Right cardiac atrium (tissue), 5 donors: ENCODE measurements around the gene FNDC1. TPM values are rescaled to one million over a fixed set of nuclear protein-coding genes. Genes with fewer than 3 reads are reported as not detected.

Source experiments
- ATAC-seq, 2 donors: fragments of 200-7000 bp; cut with Tn5 transposase; one replicate each; pipeline versions ENCODE4 v1.8.0 to v1.9.1; 2020; ENCODE audit warnings: moderate library complexity in 2 of 2, mild to moderate bottlenecking in 1 of 2
- DNase-seq, 3 donors: peaks; one replicate each; pipeline ENCODE4 v3.0.0-alpha.2; 2020
- H3K27ac ChIP-seq: one replicate; pipeline ENCODE4 v1.5.1; 2013; ENCODE audit warnings: mild to moderate bottlenecking, low read length, control low read depth, moderate library complexity
- H3K27me3 ChIP-seq: one replicate; pipeline ENCODE4 v1.6.1; 2013; ENCODE audit not compliant: control insufficient read depth, insufficient read depth
- H3K4me1 ChIP-seq: one replicate; pipeline ENCODE4 v1.6.1; 2013; ENCODE audit warnings: low read length; ENCODE audit not compliant: control insufficient read depth, insufficient read depth
- H3K4me3 ChIP-seq: one replicate; pipeline ENCODE4 v1.5.1; 2013; ENCODE audit warnings: low read length, control low read depth
- H3K9me3 ChIP-seq: one replicate; pipeline ENCODE4 v1.6.1; 2013; ENCODE audit warnings: low read length; ENCODE audit not compliant: control insufficient read depth
- WGBS: extraction: QIAGEN DNeasy Blood & Tissue Kit; methylation state at CpG from one replicate; pipeline ENCODE4 v1.1.7; 2013; 5-methylcytosine and 5-hydroxymethylcytosine counted together
- intact Hi-C, 4 donors: fragments of 100-400 bp; cut with DNase I; formaldehyde crosslinking; loops; one replicate each; pipeline versions ENCODE4 v1.11.0 to v1.14.0; 2022 to 2023
- polyA plus RNA-seq: library from polyadenylated mRNA; stranded (reverse); fragments of 200-250 nt; gene quantifications from one replicate; pipeline ENCODE4 v1.2.3, GENCODE V29; 2013
- total RNA-seq, 4 donors: library from RNA; stranded (reverse); fragmentation: NEBNext Ultra II Directional; extraction: Animal tissue kit (Norgen Biotek cat#: 25700); gene quantifications; one replicate each; pipeline ENCODE4 v1.2.1, GENCODE V29; 2021
- donor health status: healthy with polysubstance abuse.
- donor health status: DM: no; HTN: yes; CAD: no.
- donor health status: DM: no; HTN: no; CAD: no.
- donor health status: DM: no; HTN: yes; CAD: no; lungs with severe emphysema.
- donor health status: DM: yes; HTN: yes; CAD: no.

FNDC1 gene
- total and polyA plus RNA-seq, 5 donors: 0.07 to 1.3 (median 0.36) TPM

DNA sequence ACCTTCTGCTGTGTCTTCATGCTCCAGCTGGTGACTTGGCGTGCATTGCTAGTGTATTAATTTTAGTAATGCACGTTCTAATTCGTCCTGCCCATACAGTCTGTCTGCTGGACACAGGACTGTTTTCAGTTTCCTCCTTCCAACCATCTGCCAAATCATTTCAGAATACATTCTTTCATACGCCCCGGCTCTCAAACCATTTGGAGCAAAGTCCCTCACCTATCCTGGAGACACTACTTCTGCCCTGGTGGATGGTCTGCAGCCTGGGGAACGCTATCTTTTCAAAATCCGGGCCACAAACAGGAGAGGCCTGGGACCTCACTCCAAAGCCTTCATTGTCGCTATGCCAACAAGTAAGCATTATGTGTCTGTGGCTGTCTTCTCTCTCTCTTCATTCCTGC is 60.5 kb downstream of the FNDC1 start:
- no peak overlapping the region for H3K27ac ChIP-seq
- DNase-seq: no peak
- ATAC-seq: no peak
- no peaks in the 10 kb centered on the region for H3K4me1 ChIP-seq
- H3K4me3 ChIP-seq: no peak overlapping the region
- WGBS: 52% methylated on average over 8 of the region's 8 CpGs
- no peaks in the 10 kb centered on the region for H3K9me3 ChIP-seq
- intact Hi-C loops: no loop called here
- no peaks in the 10 kb centered on the region for H3K27me3 ChIP-seq

DNA sequence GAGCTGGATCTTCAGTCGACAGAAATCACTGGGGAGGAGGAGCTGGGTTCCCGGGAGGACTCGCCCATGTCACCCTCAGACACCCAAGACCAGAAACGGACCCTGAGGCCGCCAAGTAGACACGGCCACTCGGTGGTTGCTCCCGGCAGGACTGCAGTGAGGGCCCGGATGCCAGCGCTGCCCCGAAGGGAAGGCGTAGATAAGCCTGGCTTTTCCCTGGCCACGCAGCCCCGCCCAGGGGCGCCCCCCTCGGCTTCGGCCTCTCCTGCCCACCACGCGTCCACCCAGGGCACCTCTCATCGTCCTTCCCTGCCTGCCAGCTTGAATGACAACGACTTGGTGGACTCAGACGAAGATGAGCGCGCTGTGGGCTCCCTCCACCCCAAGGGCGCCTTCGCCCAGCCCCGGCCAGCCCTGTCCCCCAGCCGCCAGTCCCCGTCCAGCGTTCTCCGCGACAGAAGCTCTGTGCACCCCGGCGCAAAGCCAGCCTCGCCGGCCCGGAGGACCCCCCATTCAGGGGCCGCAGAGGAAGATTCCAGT is 63.0 kb downstream of the FNDC1 start:
- H3K27me3 ChIP-seq: no peaks in the 10 kb centered on the region

DNA sequence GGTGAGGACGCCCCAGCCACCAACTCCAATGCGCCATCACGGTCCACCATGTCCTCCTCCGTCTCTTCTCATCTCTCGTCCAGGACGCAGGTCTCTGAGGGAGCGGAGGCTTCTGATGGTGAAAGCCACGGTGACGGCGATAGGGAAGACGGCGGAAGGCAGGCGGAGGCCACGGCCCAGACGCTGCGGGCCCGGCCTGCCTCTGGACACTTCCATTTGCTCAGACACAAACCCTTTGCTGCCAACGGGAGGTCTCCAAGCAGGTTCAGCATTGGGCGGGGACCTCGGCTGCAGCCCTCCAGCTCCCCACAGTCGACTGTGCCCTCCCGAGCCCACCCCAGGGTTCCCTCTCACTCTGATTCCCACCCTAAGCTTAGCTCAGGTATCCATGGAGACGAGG is 63.6 kb downstream of the FNDC1 start:
- DNase-seq (no peak), ATAC-seq (no peak)
- no peak overlapping the region for H3K4me3 ChIP-seq
- H3K9me3 ChIP-seq: no peaks in the 10 kb centered on the region
- no peak overlapping the region for H3K27ac ChIP-seq
- 92% methylated on average over 23 of the region's 23 CpGs for WGBS
- intact Hi-C loops: no loop called here
- H3K4me1 ChIP-seq: no peaks in the 10 kb centered on the region
- no peaks in the 10 kb centered on the region for H3K27me3 ChIP-seq

More for the DNA sequence above, 63.0 kb downstream of the FNDC1 start:
- DNase-seq (no peak), ATAC-seq (no peak)
- no peak overlapping the region for H3K4me3 ChIP-seq
- no peaks in the 10 kb centered on the region for H3K4me1 ChIP-seq
- 94% methylated on average over 38 of the region's 38 CpGs for WGBS
- H3K9me3 ChIP-seq: no peaks in the 10 kb centered on the region
- intact Hi-C loops: no loop called here
- H3K27ac ChIP-seq: no peak overlapping the region

DNA sequence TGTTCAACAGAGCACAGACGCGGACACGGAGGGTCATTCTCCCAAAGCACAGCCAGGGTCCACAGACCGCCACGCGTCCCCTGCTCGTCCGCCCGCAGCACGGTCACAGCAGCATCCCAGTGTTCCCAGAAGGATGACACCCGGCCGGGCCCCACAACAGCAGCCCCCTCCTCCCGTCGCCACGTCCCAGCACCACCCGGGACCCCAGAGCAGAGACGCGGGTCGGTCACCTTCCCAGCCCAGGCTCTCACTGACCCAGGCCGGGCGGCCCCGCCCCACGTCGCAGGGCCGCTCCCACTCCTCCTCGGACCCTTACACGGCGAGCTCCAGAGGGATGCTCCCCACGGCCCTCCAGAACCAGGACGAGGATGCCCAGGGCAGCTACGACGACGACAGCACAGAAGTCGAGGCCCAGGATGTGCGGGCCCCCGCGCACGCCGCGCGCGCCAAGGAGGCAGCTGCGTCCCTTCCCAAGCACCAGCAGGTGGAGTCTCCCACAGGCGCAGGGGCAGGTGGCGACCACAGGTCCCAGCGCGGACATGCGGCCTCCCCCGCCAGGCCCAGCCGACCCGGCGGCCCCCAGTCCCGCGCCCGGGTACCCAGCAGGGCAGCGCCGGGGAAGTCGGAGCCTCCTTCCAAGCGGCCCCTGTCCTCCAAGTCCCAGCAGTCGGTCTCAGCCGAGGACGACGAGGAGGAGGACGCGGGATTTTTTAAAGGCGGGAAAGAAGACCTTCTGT is 64.3 kb downstream of the FNDC1 start:
- WGBS: 34% methylated on average over 66 of the region's 66 CpGs
- no peak for DNase-seq
- ATAC-seq: peak in 1 of 2 donors; percentile 11
- Histone ChIP-seq H3K4me1 (no peaks in the 10 kb centered on the region), H3K27ac (no peak overlapping the region), H3K4me3 (no peak overlapping the region), H3K9me3 (no peaks in the 10 kb centered on the region), H3K27me3 (no peaks in the 10 kb centered on the region)
- intact Hi-C loops: no loop called here

DNA sequence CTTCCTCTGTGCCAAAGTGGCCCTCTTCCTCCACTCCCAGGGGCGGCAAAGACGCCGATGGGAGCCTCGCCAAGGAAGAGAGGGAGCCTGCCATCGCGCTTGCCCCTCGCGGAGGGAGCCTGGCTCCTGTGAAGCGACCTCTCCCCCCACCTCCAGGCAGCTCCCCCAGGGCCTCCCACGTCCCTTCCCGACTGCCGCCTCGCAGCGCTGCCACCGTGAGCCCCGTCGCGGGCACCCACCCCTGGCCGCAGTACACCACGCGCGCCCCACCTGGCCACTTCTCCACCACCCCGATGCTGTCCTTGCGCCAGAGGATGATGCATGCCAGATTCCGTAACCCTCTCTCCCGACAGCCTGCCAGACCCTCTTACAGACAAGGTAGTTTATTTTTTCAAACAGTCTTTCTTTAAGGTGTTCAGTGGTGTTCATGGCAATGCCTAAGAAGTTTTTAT is 64.9 kb downstream of the FNDC1 start:
- no peak for ATAC-seq
- DNase-seq: no peak
- Histone ChIP-seq H3K4me1 (no peaks in the 10 kb centered on the region), H3K4me3 (no peak overlapping the region), H3K27ac (no peak overlapping the region), H3K27me3 (no peaks in the 10 kb centered on the region), H3K9me3 (no peaks in the 10 kb centered on the region)
- WGBS: 33% methylated on average over 26 of the region's 26 CpGs
- intact Hi-C loops: no loop called here

DNA sequence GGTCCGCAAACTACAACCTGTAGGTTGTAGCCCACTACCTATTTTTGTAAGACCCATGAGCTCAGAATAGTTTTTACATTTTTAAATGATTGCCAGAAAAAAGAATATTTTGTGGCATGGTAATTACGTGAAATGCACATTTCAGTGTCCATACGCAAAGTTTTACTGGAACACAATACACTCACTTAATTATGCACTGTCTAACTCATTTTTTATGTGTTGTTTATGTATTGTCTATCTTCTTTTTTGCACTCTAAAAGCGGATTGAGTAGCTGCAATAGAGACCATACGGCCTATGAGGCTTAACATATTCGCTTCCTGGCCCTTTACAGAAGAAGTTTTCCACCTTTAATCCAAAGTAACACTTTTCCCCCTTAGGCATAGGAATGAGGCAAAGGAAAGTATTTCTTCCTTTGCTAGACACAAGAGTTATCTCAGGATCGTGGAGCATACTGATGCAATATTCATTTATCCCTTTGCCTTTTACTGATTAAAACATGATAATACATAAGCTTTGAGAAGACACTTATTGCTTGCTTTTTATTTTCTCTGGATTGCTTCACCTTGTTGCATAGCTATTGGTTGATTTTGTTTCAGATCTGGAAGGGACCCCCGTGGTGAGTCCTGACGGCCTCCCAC is 69.8 kb downstream of the FNDC1 start:
- no peaks in the 10 kb centered on the region for H3K27me3 ChIP-seq
- WGBS: 78% methylated on average over 9 of the region's 9 CpGs
- no peak for ATAC-seq
- H3K27ac ChIP-seq: no peak overlapping the region
- no peak overlapping the region for H3K4me3 ChIP-seq
- H3K9me3 ChIP-seq: no peaks in the 10 kb centered on the region
- no peak for DNase-seq
- intact Hi-C loops: no loop called here
- no peaks in the 10 kb centered on the region for H3K4me1 ChIP-seq

DNA sequence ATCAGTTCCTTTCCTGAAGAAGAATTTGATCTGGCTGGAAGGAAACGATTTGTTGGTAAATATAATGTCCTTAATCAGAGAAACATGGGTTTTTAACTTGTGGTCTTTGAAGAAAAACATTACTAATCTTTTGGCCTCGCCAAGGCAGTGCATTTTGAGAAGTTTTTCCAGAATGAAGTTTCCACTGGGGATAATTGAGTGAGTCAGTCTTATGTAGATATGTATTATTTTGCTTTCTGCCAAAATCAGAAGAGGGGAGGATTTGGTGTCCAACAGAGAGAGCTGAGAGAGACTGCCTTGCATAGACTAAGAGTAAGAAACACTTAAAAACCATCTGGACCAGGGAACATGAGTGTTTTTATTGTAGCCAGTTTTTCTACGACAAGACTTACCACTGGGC is 79.9 kb downstream of the FNDC1 start:
- WGBS: 49% methylated on average over 3 of the region's 3 CpGs
- H3K27me3 ChIP-seq: no peaks in the 10 kb centered on the region
- H3K27ac ChIP-seq: no peak overlapping the region
- intact Hi-C loops: no loop called here
- no peaks in the 10 kb centered on the region for H3K4me1 ChIP-seq
- H3K4me3 ChIP-seq: no peak overlapping the region
- no peak for DNase-seq
- peak; percentile 85 to 93 for ATAC-seq
- no peaks in the 10 kb centered on the region for H3K9me3 ChIP-seq

DNA sequence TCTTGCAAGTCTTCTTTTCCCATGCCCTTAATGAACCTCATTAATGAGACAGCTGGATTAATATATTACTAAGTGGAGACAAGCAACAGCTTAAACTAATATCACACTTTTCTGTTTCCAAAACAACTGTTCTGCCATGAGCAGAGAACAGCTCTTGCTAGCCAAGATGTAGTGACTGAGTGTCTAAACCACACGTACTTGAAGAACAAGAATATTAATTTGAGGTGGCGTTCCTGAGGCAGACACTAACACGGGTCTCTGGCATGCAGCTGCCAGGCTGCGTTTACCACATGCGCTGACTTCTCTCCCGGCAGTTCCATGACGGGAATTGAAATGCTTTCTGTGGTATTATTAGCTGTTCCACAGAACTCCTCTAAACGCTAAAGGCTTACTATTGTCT is 80.6 kb downstream of the FNDC1 start:
- ATAC-seq: peak in 1 of 2 donors; percentile 28
- H3K4me3 ChIP-seq: no peak overlapping the region
- 48% methylated on average over 8 of the region's 8 CpGs for WGBS
- no peak for DNase-seq
- no peaks in the 10 kb centered on the region for H3K4me1 ChIP-seq
- no peaks in the 10 kb centered on the region for H3K9me3 ChIP-seq
- intact Hi-C loops: no loop called here
- no peak overlapping the region for H3K27ac ChIP-seq
- H3K27me3 ChIP-seq: no peaks in the 10 kb centered on the region

DNA sequence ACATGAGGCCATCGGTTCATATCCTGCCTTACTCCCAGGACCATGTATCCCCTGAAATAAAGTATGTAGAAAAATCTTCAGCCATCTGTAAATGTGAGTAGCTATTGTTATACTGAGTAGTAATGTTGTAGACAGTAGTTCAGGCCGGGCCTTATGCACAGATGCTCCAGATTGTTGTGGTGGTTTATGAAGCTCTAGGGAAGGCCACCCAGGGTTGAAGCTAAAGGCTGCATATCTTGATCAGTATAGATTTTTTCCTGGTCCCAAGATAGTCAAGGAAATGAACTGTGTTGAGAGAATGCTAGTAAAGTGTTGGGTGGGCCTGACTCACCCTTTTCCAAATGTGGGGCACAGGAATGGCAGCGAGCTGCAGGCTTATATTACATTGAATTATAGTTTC is 81.4 kb downstream of the FNDC1 start:
- WGBS: 90% methylated on average over 3 of the region's 3 CpGs
- Histone ChIP-seq H3K27ac (no peak overlapping the region), H3K27me3 (no peaks in the 10 kb centered on the region), H3K4me1 (no peaks in the 10 kb centered on the region), H3K9me3 (no peaks in the 10 kb centered on the region), H3K4me3 (no peak overlapping the region)
- ATAC-seq: no peak
- no peak for DNase-seq
- intact Hi-C loops: no loop called here

DNA sequence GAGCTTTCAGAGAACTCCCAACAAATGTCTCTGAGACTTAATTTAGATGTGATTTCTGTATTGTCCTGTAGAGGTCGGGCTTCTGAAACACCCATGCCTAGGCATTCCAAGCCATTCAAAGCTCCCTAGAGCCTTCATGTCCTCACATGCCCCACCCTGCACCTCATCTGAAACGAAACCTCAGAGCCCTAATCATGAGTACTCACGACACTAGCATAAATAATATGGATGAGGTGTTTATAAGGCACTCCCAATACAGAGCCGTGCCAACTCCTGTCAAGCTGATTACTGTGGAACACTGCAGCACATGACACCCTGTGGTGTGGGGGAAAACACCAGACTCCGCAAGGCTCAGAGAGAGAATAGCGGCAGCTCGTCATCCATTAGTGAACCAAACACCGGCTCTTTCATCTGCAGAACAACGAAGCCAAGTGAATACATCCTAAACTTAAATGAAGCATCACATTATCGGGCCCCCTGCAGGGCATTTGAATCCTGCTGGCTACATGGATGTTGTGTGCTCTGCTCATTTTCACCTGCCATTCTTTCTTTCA is 83.8 kb downstream of the FNDC1 start:
- H3K4me3 ChIP-seq: no peak overlapping the region
- WGBS: 52% methylated on average over 10 of the region's 10 CpGs
- intact Hi-C loops: no loop called here
- H3K27ac ChIP-seq: no peak overlapping the region
- no peaks in the 10 kb centered on the region for H3K9me3 ChIP-seq
- no peak for DNase-seq
- no peaks in the 10 kb centered on the region for H3K27me3 ChIP-seq
- peak in 1 of 2 donors; percentile 63 for ATAC-seq
- H3K4me1 ChIP-seq: no peaks in the 10 kb centered on the region

DNA sequence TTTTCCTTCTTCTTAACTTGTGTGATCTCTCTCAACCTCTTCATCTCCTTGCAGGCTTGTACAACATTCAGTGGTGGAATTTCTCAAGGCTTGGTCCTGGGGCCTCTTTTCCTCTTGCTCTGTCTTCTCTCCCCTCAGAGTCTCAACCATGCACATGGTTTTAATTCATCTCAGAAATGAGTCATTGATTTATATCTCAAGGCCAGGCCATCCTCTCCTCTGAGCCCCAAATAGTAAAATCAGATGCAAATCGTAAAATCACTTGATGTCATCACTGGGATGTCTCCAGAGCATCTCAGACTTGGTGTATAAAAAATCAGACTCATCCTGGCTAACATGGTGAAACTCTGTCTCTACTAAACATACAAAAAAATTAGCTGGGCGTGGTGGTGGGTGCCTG is 85.0 kb downstream of the FNDC1 start:
- Histone ChIP-seq H3K27me3 (no peaks in the 10 kb centered on the region), H3K4me3 (no peak overlapping the region), H3K9me3 (no peaks in the 10 kb centered on the region), H3K4me1 (no peaks in the 10 kb centered on the region), H3K27ac (no peak overlapping the region)
- DNase-seq (no peak), ATAC-seq (no peak)
- intact Hi-C loops: no loop called here
- WGBS: 80% methylated on average over 2 of the region's 2 CpGs
